GM12891 (cell line): ENCODE results near the gene TPCN2.

Experiments
- POLR2A ChIP-seq: IDR thresholded peaks from 2 replicates; pipeline ENCODE4 v1.6.1; 2011; ENCODE audit warnings: low read depth, low read length, control low read depth
- POLR2AphosphoS5 ChIP-seq: IDR thresholded peaks from 2 replicates; pipeline ENCODE4 v1.6.1; 2011; ENCODE audit warnings: low read depth, low read length, control low read depth

- TF ChIP-seq POLR2A (no peak), POLR2AphosphoS5 (no peak)
Observed at GRCh38 chr11:69040581-69041260, 8.0 kb upstream of the TPCN2 start.
